ENCODE results near the gene MBD5. TPM values are rescaled to one million over a fixed set of nuclear protein-coding genes. Genes with fewer than 3 reads are reported as not detected.

The MBD5 gene
- total and polyA plus RNA-seq, 4 donors = 4.1 to 63.2 (median 29.5) TPM

- no peaks in the 10 kb centered on the region for H3K27me3 ChIP-seq (ENCODE audit: control insufficient read depth in 1 of 2, insufficient read depth in 2 of 2, low read length in 1 of 2)
- 25 to 44% methylated on average over 1 of the region's 1 CpG for WGBS, 2 donors
- intact Hi-C loops (cut with DNase I) = no loop called here
- no peak overlapping the region for H3K27ac ChIP-seq (ENCODE audit: low read depth in 1 of 2, low read length in 2 of 2)
- H3K4me1 ChIP-seq (ENCODE audit: control insufficient read depth in 1 of 2, insufficient read depth in 2 of 2, low read length in 2 of 2) = peaks cover 3 to 6% of the 10 kb centered on the region in 2 donors
- ATAC-seq (ENCODE audit: low FRiP score) (no peak), DNase-seq (no peak)
- peaks cover 0 to 3% of the 10 kb centered on the region in 2 donors for H3K36me3 ChIP-seq (ENCODE audit: control insufficient read depth in 1 of 2, insufficient read depth in 2 of 2, low read length in 1 of 2)
- H3K9me3 ChIP-seq (ENCODE audit: control insufficient read depth, low read length) = peaks cover 2% of the 10 kb centered on the region
- no peak overlapping the region for H3K4me3 ChIP-seq (ENCODE audit: low read length in 2 of 2)
Observed at GRCh38 chr2:148234143-148234542, 213.3 kb downstream of the MBD5 start.

GRCh38 chr2:148237911-148238310 lies 217.0 kb downstream of the MBD5 start:
- ATAC-seq (ENCODE audit: low FRiP score) (no peak), DNase-seq (no peak)
- peaks cover 0 to 3% of the 10 kb centered on the region in 2 donors for H3K36me3 ChIP-seq (ENCODE audit: control insufficient read depth in 1 of 2, insufficient read depth in 2 of 2, low read length in 1 of 2)
- H3K9me3 ChIP-seq (ENCODE audit: control insufficient read depth, low read length) = no peaks in the 10 kb centered on the region
- H3K27me3 ChIP-seq (ENCODE audit: control insufficient read depth in 1 of 2, insufficient read depth in 2 of 2, low read length in 1 of 2) = no peaks in the 10 kb centered on the region
- no peak overlapping the region for H3K4me3 ChIP-seq (ENCODE audit: low read length in 2 of 2)
- intact Hi-C loops (cut with DNase I) = no loop called here
- H3K4me1 ChIP-seq (ENCODE audit: control insufficient read depth in 1 of 2, insufficient read depth in 2 of 2, low read length in 2 of 2) = no peaks in the 10 kb centered on the region
- H3K27ac ChIP-seq (ENCODE audit: low read depth in 1 of 2, low read length in 2 of 2) = no peak overlapping the region

GRCh38 chr2:148238561-148238960 lies 217.7 kb downstream of the MBD5 start:
- intact Hi-C loops (cut with DNase I) = no loop called here
- Histone ChIP-seq H3K4me1 (ENCODE audit: control insufficient read depth in 1 of 2, insufficient read depth in 2 of 2, low read length in 2 of 2) (no peaks in the 10 kb centered on the region), H3K27me3 (ENCODE audit: control insufficient read depth in 1 of 2, insufficient read depth in 2 of 2, low read length in 1 of 2) (no peaks in the 10 kb centered on the region), H3K27ac (ENCODE audit: low read depth in 1 of 2, low read length in 2 of 2) (no peak overlapping the region), H3K9me3 (ENCODE audit: control insufficient read depth, low read length) (no peaks in the 10 kb centered on the region), H3K4me3 (ENCODE audit: low read length in 2 of 2) (no peak overlapping the region), H3K36me3 (ENCODE audit: control insufficient read depth in 1 of 2, insufficient read depth in 2 of 2, low read length in 1 of 2) (peaks cover 0 to 3% of the 10 kb centered on the region in 2 donors)
- ATAC-seq (ENCODE audit: low FRiP score) (no peak), DNase-seq (no peak)
- 9 to 11% methylated on average over 4 of the region's 4 CpGs for WGBS, 2 donors

GRCh38 chr2:148240838-148241237 lies 219.9 kb downstream of the MBD5 start:
- WGBS, 2 donors = 96 to 99% methylated on average over 1 of the region's 1 CpG

GRCh38 chr2:148244593-148245292 lies 223.9 kb downstream of the MBD5 start:
- ATAC-seq (ENCODE audit: low FRiP score) = no peak
- H3K27ac ChIP-seq (ENCODE audit: low read depth in 1 of 2, low read length in 2 of 2) = no peak overlapping the region

More at GRCh38 chr2:148240838-148241237, 219.9 kb downstream of the MBD5 start:
- no peaks in the 10 kb centered on the region for H3K9me3 ChIP-seq (ENCODE audit: control insufficient read depth, low read length)
- ATAC-seq (ENCODE audit: low FRiP score) (no peak), DNase-seq (no peak)
- no peaks in the 10 kb centered on the region for H3K4me1 ChIP-seq (ENCODE audit: control insufficient read depth in 1 of 2, insufficient read depth in 2 of 2, low read length in 2 of 2)
- intact Hi-C loops (cut with DNase I) = no loop called here
- H3K4me3 ChIP-seq (ENCODE audit: low read length in 2 of 2) = no peak overlapping the region
- peaks cover 0 to 3% of the 10 kb centered on the region in 2 donors for H3K36me3 ChIP-seq (ENCODE audit: control insufficient read depth in 1 of 2, insufficient read depth in 2 of 2, low read length in 1 of 2)
- no peak overlapping the region for H3K27ac ChIP-seq (ENCODE audit: low read depth in 1 of 2, low read length in 2 of 2)
- H3K27me3 ChIP-seq (ENCODE audit: control insufficient read depth in 1 of 2, insufficient read depth in 2 of 2, low read length in 1 of 2) = no peaks in the 10 kb centered on the region

GRCh38 chr2:148251993-148252392 lies 231.1 kb downstream of the MBD5 start:
- WGBS, 2 donors = 82 to 84% methylated on average over 5 of the region's 5 CpGs
- DNase-seq (no peak), ATAC-seq (ENCODE audit: low FRiP score) (no peak)
- no peaks in the 10 kb centered on the region for H3K36me3 ChIP-seq (ENCODE audit: control insufficient read depth in 1 of 2, insufficient read depth in 2 of 2, low read length in 1 of 2)
- no peak overlapping the region for H3K27ac ChIP-seq (ENCODE audit: low read depth in 1 of 2, low read length in 2 of 2)
- no peaks in the 10 kb centered on the region for H3K4me1 ChIP-seq (ENCODE audit: control insufficient read depth in 1 of 2, insufficient read depth in 2 of 2, low read length in 2 of 2)
- no peaks in the 10 kb centered on the region for H3K9me3 ChIP-seq (ENCODE audit: control insufficient read depth, low read length)
- no peak overlapping the region for H3K4me3 ChIP-seq (ENCODE audit: low read length in 2 of 2)
- H3K27me3 ChIP-seq (ENCODE audit: control insufficient read depth in 1 of 2, insufficient read depth in 2 of 2, low read length in 1 of 2) = no peaks in the 10 kb centered on the region
- intact Hi-C loops (cut with DNase I) = no loop called here

More at GRCh38 chr2:148244593-148245292, 223.9 kb downstream of the MBD5 start:
- Histone ChIP-seq H3K9me3 (ENCODE audit: control insufficient read depth, low read length) (no peaks in the 10 kb centered on the region), H3K27me3 (ENCODE audit: control insufficient read depth in 1 of 2, insufficient read depth in 2 of 2, low read length in 1 of 2) (no peaks in the 10 kb centered on the region), H3K36me3 (ENCODE audit: control insufficient read depth in 1 of 2, insufficient read depth in 2 of 2, low read length in 1 of 2) (no peaks in the 10 kb centered on the region), H3K4me3 (ENCODE audit: low read length in 2 of 2) (no peak overlapping the region), H3K4me1 (ENCODE audit: control insufficient read depth in 1 of 2, insufficient read depth in 2 of 2, low read length in 2 of 2) (no peaks in the 10 kb centered on the region)
- DNase-seq = no peak
- intact Hi-C loops (cut with DNase I) = no loop called here
- 40 to 45% methylated on average over 5 of the region's 5 CpGs for WGBS, 2 donors

- ATAC-seq (ENCODE audit: low FRiP score) (no peak), DNase-seq (no peak)
- no peaks in the 10 kb centered on the region for H3K4me1 ChIP-seq (ENCODE audit: control insufficient read depth in 1 of 2, insufficient read depth in 2 of 2, low read length in 2 of 2)
- H3K27ac ChIP-seq (ENCODE audit: low read depth in 1 of 2, low read length in 2 of 2) = no peak overlapping the region
- no peak overlapping the region for H3K4me3 ChIP-seq (ENCODE audit: low read length in 2 of 2)
- no peaks in the 10 kb centered on the region for H3K36me3 ChIP-seq (ENCODE audit: control insufficient read depth in 1 of 2, insufficient read depth in 2 of 2, low read length in 1 of 2)
- H3K27me3 ChIP-seq (ENCODE audit: control insufficient read depth in 1 of 2, insufficient read depth in 2 of 2, low read length in 1 of 2) = no peaks in the 10 kb centered on the region
- 71 to 97% methylated on average over 2 of the region's 2 CpGs for WGBS, 2 donors
- intact Hi-C loops (cut with DNase I) = no loop called here
- H3K9me3 ChIP-seq (ENCODE audit: control insufficient read depth, low read length) = no peaks in the 10 kb centered on the region
Observed at GRCh38 chr2:148252646-148253045, 231.8 kb downstream of the MBD5 start.

- DNase-seq = no peak
- no peak for ATAC-seq (ENCODE audit: low FRiP score)
- no peaks in the 10 kb centered on the region for H3K27me3 ChIP-seq (ENCODE audit: control insufficient read depth in 1 of 2, insufficient read depth in 2 of 2, low read length in 1 of 2)
- H3K36me3 ChIP-seq (ENCODE audit: control insufficient read depth in 1 of 2, insufficient read depth in 2 of 2, low read length in 1 of 2) = no peaks in the 10 kb centered on the region
- no peaks in the 10 kb centered on the region for H3K4me1 ChIP-seq (ENCODE audit: control insufficient read depth in 1 of 2, insufficient read depth in 2 of 2, low read length in 2 of 2)
- H3K9me3 ChIP-seq (ENCODE audit: control insufficient read depth, low read length) = no peaks in the 10 kb centered on the region
- 97 to 99% methylated on average over 6 of the region's 6 CpGs for WGBS, 2 donors
- intact Hi-C loops (cut with DNase I) = no loop called here
- no peak overlapping the region for H3K4me3 ChIP-seq (ENCODE audit: low read length in 2 of 2)
- H3K27ac ChIP-seq (ENCODE audit: low read depth in 1 of 2, low read length in 2 of 2) = no peak overlapping the region
Observed at GRCh38 chr2:148253685-148254084, 232.8 kb downstream of the MBD5 start.

- ATAC-seq (ENCODE audit: low FRiP score) = peak; percentile 30
Observed at GRCh38 chr2:148255929-148256328, 235.0 kb downstream of the MBD5 start.

More at GRCh38 chr2:148255929-148256328, 235.0 kb downstream of the MBD5 start:
- Histone ChIP-seq H3K4me3 (ENCODE audit: low read length in 2 of 2) (no peak overlapping the region), H3K4me1 (ENCODE audit: control insufficient read depth in 1 of 2, insufficient read depth in 2 of 2, low read length in 2 of 2) (no peaks in the 10 kb centered on the region), H3K27ac (ENCODE audit: low read depth in 1 of 2, low read length in 2 of 2) (no peak overlapping the region), H3K9me3 (ENCODE audit: control insufficient read depth, low read length) (no peaks in the 10 kb centered on the region), H3K27me3 (ENCODE audit: control insufficient read depth in 1 of 2, insufficient read depth in 2 of 2, low read length in 1 of 2) (no peaks in the 10 kb centered on the region), H3K36me3 (ENCODE audit: control insufficient read depth in 1 of 2, insufficient read depth in 2 of 2, low read length in 1 of 2) (no peaks in the 10 kb centered on the region)
- DNase-seq = no peak
- WGBS, 2 donors = 95 to 97% methylated on average over 8 of the region's 8 CpGs
- intact Hi-C loops (cut with DNase I) = no loop called here

Measured in aorta (tissue), 5 donors.